Panc1 (cell line): ENCODE data around the gene SYNGR4.

Experiments used
- CTCF ChIP-seq: fragments of 450-650 bp; IDR thresholded peaks from 2 replicates; pipeline ENCODE4 v1.5.1; 2017; ENCODE audit warnings: mild to moderate bottlenecking
- POLR2AphosphoS5 ChIP-seq: IDR thresholded peaks from 2 replicates; pipeline ENCODE4 v1.6.1; 2012; ENCODE audit warnings: mild to moderate bottlenecking, low read depth, low read length, moderate library complexity
- TCF7L2 ChIP-seq: IDR thresholded peaks from 2 replicates; pipeline ENCODE4 v1.6.1; 2011; ENCODE audit warnings: mild to moderate bottlenecking, low read depth, low read length, inconsistent platforms
- TF ChIP-seq, protein P1 (sequence below), 2 experiments: IDR thresholded peaks; 2 replicates each; pipeline ENCODE4 v1.6.1; 2011 to 2012; ENCODE audit warnings: low read depth in 2 of 2, control low read depth in 1 of 2, low read length in 1 of 2, mild to moderate bottlenecking in 1 of 2, moderate library complexity in 1 of 2; ENCODE audit not compliant: insufficient read depth in 1 of 2

GRCh38 chr19:48332351-48332661 lies 31.9 kb upstream of the SYNGR4 start:
- TF ChIP-seq CTCF (no peak), POLR2AphosphoS5 (no peak), TCF7L2 (no peak)
- TF ChIP-seq, protein P1, sequence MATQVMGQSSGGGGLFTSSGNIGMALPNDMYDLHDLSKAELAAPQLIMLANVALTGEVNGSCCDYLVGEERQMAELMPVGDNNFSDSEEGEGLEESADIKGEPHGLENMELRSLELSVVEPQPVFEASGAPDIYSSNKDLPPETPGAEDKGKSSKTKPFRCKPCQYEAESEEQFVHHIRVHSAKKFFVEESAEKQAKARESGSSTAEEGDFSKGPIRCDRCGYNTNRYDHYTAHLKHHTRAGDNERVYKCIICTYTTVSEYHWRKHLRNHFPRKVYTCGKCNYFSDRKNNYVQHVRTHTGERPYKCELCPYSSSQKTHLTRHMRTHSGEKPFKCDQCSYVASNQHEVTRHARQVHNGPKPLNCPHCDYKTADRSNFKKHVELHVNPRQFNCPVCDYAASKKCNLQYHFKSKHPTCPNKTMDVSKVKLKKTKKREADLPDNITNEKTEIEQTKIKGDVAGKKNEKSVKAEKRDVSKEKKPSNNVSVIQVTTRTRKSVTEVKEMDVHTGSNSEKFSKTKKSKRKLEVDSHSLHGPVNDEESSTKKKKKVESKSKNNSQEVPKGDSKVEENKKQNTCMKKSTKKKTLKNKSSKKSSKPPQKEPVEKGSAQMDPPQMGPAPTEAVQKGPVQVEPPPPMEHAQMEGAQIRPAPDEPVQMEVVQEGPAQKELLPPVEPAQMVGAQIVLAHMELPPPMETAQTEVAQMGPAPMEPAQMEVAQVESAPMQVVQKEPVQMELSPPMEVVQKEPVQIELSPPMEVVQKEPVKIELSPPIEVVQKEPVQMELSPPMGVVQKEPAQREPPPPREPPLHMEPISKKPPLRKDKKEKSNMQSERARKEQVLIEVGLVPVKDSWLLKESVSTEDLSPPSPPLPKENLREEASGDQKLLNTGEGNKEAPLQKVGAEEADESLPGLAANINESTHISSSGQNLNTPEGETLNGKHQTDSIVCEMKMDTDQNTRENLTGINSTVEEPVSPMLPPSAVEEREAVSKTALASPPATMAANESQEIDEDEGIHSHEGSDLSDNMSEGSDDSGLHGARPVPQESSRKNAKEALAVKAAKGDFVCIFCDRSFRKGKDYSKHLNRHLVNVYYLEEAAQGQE (IDR thresholded peaks at IDR 0.05; ENCODE audit: insufficient read depth in 1 of 2, low read depth in 2 of 2, low read length in 1 of 2), result no peak
